ENCODE results near the gene SSH2. TPM values are rescaled to one million over a fixed set of nuclear protein-coding genes. Genes with fewer than 3 reads are reported as not detected.
"Not testable (repeated sequence)": the region's sequence is repeated elsewhere in the genome, so short reads cannot be mapped to it uniquely, and the experiment has no call there.

The SSH2 gene, protein sequence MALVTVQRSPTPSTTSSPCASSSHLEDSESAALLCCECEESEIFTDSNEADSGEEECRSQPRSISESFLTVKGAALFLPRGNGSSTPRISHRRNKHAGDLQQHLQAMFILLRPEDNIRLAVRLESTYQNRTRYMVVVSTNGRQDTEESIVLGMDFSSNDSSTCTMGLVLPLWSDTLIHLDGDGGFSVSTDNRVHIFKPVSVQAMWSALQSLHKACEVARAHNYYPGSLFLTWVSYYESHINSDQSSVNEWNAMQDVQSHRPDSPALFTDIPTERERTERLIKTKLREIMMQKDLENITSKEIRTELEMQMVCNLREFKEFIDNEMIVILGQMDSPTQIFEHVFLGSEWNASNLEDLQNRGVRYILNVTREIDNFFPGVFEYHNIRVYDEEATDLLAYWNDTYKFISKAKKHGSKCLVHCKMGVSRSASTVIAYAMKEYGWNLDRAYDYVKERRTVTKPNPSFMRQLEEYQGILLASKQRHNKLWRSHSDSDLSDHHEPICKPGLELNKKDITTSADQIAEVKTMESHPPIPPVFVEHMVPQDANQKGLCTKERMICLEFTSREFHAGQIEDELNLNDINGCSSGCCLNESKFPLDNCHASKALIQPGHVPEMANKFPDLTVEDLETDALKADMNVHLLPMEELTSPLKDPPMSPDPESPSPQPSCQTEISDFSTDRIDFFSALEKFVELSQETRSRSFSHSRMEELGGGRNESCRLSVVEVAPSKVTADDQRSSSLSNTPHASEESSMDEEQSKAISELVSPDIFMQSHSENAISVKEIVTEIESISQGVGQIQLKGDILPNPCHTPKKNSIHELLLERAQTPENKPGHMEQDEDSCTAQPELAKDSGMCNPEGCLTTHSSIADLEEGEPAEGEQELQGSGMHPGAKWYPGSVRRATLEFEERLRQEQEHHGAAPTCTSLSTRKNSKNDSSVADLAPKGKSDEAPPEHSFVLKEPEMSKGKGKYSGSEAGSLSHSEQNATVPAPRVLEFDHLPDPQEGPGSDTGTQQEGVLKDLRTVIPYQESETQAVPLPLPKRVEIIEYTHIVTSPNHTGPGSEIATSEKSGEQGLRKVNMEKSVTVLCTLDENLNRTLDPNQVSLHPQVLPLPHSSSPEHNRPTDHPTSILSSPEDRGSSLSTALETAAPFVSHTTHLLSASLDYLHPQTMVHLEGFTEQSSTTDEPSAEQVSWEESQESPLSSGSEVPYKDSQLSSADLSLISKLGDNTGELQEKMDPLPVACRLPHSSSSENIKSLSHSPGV (N-terminal part only)
- total RNA-seq, result 10 to 100 TPM; 12.4 to 80.9 (median 16.0) TPM

DNA sequence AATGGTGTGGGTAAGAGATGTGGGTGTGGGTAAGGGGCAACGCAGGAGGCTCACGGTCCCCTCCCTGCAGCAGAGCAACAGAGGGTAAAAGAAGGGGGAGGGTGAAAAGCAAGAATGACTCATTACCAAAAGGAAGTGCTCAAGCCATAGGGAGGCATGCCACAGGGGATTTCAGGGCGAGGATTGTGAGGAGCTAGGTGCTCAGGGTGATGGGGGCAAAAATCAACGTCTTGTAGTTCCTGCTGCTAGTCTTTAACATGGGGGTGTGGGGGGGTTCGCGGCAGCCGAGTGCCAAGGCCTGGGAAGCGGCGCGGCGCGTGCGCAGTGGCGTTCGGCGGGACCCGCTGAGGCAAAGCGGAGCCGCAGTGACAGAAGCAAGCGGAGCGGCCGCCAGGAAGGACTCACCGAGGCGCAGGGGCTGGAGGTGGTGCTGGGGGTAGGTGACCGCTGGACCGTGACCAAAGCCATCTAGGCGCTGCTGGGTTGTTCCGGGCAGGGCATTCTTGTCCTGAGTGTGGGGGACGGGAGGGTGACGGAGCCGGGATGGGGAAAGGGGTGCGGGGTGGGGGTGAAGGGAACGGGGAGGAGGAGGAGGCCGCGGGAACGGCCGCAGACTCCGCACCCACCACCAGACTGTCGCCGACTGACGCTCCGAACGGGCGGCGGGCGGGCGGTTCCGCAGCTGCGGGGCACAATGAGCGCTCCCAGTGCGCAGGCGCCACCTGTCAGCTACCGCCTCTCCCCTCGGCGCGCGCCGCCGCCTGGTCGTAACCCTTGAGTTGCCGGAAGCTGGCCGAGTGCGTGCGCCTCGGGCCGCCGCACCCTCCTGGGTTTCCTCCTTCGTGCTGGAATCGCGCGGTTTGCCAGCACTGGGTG is at the start of gene SSH2:
SSH2 (minus strand) TSS at position 696 of the 876 bp plus-strand sequence; CDS start at position 468, 228 bp downstream.
- ATAC-seq (replicated peaks in 6 of 8), result peak; percentile 74 to 82 (median 77)
- H3K27ac ChIP-seq, result peak within 1 kb of the TSS; percentile 81 to 89
- H3K4me1 ChIP-seq (replicated peaks in 1 of 2), result peaks cover 0 to 19% of the 10 kb centered on the region in 2 donors
- WGBS, 10 experiments, result 0% methylated on average over 1 to 3 of the region's 71 CpGs; no CpG with 5 or more reads in 5 of the 10 experiments
- in situ Hi-C loops (cut with MboI; ENCODE audit: low pct_unique_long_range_greater_than_20kb in 2 of 9, low sequenced_read_pairs in 9 of 9, unreplicated experiment in 9 of 9), result loop anchor here in 7 of 9 experiments (10.0 to 25.0 kb wide), 3 partner anchors 115 to 125 kb away; no protein-coding TSS in a partner anchor
- peak within 1 kb of the TSS; percentile 57 to 98 (median 89) for H3K4me3 ChIP-seq

DNA sequence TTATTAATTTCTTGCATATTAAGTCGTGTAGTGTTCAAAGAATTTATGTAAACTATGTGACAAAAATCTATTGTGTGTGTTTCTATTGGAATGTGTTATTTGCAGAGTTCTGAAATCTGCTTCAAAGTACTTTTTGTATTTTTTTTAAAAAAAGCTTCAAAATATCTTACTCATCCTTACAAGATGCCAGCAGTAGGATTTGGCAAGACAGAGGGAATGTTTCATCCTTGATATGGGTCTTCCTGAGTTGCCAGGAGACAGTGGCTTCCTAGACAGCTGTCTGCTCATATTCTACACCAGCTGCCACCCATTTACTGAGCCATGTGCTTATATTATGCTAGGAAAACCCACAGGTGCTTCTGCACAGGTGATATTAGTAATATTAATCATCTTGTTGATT is 47.8 kb upstream of the SSH2 start:
- Histone ChIP-seq H3K4me3 (no peak overlapping the region), H3K4me1 (replicated peaks in 1 of 2) (no peaks in the 10 kb centered on the region), H3K27ac (no peak overlapping the region)
- 0 to 100% (median 23%) methylated on average over 1 of the region's 1 CpG; no CpG with 5 or more reads in 2 of the 10 experiments for WGBS, 10 experiments
- ATAC-seq (replicated peaks in 6 of 8), result no peak
- in situ Hi-C loops (cut with MboI; ENCODE audit: low pct_unique_long_range_greater_than_20kb in 2 of 9, low sequenced_read_pairs in 9 of 9, unreplicated experiment in 9 of 9), result no loop called here

DNA sequence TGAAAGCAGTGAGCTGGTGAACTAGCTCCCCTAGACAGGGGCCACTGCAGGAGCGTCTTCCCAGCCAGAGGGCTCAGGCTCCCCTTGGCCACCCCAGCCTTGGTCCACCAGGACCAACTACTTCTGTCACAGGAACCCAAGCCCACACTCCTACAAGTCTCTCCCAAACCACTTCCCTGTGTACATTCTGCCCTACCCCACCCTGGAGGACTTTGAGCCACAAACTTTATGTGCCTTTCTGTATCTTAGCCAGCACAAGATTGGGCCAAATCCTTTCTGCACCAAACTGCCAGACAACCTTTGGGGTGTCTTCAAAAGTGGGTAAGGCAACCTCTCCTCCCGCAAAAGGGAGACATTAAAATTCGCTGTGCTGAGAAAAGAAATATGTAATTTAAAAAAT is 43.0 kb upstream of the SSH2 start:
- H3K4me3 ChIP-seq, result no peak overlapping the region
- in situ Hi-C loops (cut with MboI; ENCODE audit: low pct_unique_long_range_greater_than_20kb in 2 of 9, low sequenced_read_pairs in 9 of 9, unreplicated experiment in 9 of 9), result loop anchor here in 1 of 9 experiments (25.0 kb wide), 1 partner anchor 89 kb away; no protein-coding TSS in a partner anchor
- ATAC-seq (replicated peaks in 6 of 8), result no peak
- H3K27ac ChIP-seq, result no peak overlapping the region
- no peaks in the 10 kb centered on the region for H3K4me1 ChIP-seq (replicated peaks in 1 of 2)
- 78 to 100% (median 94%) methylated on average over 1 to 2 of the region's 3 CpGs; no CpG with 5 or more reads in 3 of the 10 experiments for WGBS, 10 experiments

DNA sequence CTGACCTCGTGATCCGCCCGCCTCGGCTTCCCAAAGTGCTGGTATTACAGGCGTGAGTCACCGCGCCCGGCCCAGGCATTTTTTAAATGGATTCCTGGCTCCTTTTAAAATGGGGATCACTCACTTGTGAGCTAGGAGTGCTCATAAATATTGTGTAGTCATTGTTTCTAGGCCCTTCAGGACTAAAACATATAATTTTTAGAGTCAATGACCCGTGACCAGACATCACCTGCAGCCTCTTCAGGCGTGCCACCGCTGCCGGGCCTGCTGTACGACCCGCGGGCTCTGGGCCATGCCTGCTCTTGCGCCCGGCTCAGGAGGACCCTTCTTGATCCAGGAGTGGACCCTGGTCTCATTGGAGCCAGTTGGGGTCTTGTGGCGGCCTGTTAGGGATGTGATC is 42.2 kb upstream of the SSH2 start:
- ATAC-seq (replicated peaks in 6 of 8), result no peak
- Histone ChIP-seq H3K27ac (no peak overlapping the region), H3K4me1 (replicated peaks in 1 of 2) (no peaks in the 10 kb centered on the region), H3K4me3 (no peak overlapping the region)
- in situ Hi-C loops (cut with MboI; ENCODE audit: low pct_unique_long_range_greater_than_20kb in 2 of 9, low sequenced_read_pairs in 9 of 9, unreplicated experiment in 9 of 9), result loop anchor here in 1 of 9 experiments (25.0 kb wide), 1 partner anchor 90 kb away; no protein-coding TSS in a partner anchor
- WGBS, 10 experiments, result 98 to 100% methylated on average over 1 to 10 of the region's 18 CpGs; no CpG with 5 or more reads in 8 of the 10 experiments

DNA sequence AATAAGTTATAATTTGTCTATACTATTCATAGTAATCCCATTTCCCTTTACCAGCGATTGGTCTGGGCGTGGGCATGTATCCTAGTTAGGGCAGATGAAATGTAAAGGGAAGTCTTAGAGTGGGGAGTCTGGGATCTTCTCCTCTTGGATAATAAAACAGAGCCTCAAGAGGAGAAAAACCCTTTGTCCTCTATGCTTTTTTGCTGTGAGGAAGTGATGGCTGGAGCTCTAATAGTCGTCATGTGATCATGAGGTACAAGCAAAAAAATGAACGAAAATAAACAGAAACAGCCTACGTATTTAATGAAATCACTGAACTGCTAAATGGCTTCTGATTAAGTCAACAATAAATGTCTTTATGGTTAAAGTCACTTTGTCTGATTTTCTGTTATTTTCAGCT is 38.2 kb upstream of the SSH2 start:
- ATAC-seq (replicated peaks in 6 of 8), result no peak
- Histone ChIP-seq H3K4me1 (replicated peaks in 1 of 2) (no peaks in the 10 kb centered on the region), H3K27ac (no peak overlapping the region), H3K4me3 (no peak overlapping the region)
- in situ Hi-C loops (cut with MboI; ENCODE audit: low pct_unique_long_range_greater_than_20kb in 2 of 9, low sequenced_read_pairs in 9 of 9, unreplicated experiment in 9 of 9), result loop anchor here in 1 of 9 experiments (25.0 kb wide), 1 partner anchor 94 kb away; no protein-coding TSS in a partner anchor
- 44 to 94% (median 85%) methylated on average over 1 to 5 of the region's 5 CpGs for WGBS, 10 experiments

DNA sequence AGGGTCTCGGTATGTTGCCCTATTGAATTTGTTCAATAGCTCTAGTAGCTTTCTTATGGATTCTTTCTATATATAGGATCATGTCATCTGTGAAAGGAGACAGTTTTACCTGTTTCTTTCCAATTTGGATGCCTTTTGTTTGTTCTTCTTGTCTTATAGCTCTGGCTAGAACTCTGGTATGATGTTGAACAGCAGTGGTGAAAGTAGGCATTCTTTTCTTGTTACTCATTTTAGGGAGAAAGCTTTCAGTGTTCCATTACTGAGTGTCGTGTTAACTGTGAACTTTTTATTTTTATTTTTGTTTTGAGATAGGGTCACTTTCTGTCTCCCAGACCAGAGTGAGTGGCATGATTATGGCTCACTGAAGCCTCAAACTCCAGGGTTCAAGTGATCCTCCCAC is 32.6 kb upstream of the SSH2 start:
- WGBS, 10 experiments, result 18 to 100% (median 73%) methylated on average over 1 to 2 of the region's 2 CpGs
- ATAC-seq (replicated peaks in 6 of 8), result no peak
- Histone ChIP-seq H3K4me3 (no peak overlapping the region), H3K4me1 (replicated peaks in 1 of 2) (no peaks in the 10 kb centered on the region), H3K27ac (no peak overlapping the region)
- in situ Hi-C loops (cut with MboI; ENCODE audit: low pct_unique_long_range_greater_than_20kb in 2 of 9, low sequenced_read_pairs in 9 of 9, unreplicated experiment in 9 of 9), result loop anchor here in 1 of 9 experiments (25.0 kb wide), 1 partner anchor 100 kb away; no protein-coding TSS in a partner anchor

DNA sequence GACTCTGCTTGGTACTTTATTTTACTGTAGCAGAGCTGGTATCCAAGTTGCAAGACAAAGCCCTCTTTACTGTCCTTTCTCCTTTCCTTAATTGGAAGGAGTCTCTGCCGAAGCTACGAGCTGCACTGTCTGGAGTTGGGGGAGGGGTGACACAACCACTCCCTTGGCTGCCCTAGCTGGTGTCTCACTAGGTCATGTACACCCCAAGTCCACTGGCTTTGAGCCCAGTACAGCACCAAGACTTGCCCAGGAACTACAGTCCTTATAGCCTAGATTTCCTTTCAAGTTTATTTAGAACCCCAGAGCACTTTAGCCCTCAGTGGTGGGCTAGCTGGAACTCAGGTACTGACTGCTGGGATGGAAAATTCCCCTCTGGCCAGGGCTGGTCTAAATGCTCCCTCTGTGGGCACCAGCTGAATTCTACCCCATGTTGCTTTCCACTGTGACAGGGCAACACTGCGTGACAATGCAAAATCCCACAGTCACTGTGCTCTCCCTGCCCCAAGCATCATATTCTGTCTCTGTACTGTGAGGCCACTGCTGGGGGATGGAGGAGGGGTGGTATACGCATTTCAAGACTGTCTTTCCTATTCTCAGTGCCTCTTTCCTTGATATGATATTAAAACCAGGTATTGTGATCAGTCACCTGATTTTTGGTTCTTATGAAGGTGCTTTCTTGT is 29.8 kb upstream of the SSH2 start:
- Histone ChIP-seq H3K4me3 (no peak overlapping the region), H3K4me1 (replicated peaks in 1 of 2) (no peaks in the 10 kb centered on the region), H3K27ac (no peak overlapping the region)
- in situ Hi-C loops (cut with MboI; ENCODE audit: low pct_unique_long_range_greater_than_20kb in 2 of 9, low sequenced_read_pairs in 9 of 9, unreplicated experiment in 9 of 9), result loop anchor here in 1 of 9 experiments (25.0 kb wide), 1 partner anchor 103 kb away; no protein-coding TSS in a partner anchor
- peak in 1 of 8 experiments; percentile 68 for ATAC-seq (replicated peaks in 6 of 8)
- 0 to 100% (median 67%) methylated on average over 1 to 3 of the region's 4 CpGs; no CpG with 5 or more reads in 2 of the 10 experiments for WGBS, 10 experiments

DNA sequence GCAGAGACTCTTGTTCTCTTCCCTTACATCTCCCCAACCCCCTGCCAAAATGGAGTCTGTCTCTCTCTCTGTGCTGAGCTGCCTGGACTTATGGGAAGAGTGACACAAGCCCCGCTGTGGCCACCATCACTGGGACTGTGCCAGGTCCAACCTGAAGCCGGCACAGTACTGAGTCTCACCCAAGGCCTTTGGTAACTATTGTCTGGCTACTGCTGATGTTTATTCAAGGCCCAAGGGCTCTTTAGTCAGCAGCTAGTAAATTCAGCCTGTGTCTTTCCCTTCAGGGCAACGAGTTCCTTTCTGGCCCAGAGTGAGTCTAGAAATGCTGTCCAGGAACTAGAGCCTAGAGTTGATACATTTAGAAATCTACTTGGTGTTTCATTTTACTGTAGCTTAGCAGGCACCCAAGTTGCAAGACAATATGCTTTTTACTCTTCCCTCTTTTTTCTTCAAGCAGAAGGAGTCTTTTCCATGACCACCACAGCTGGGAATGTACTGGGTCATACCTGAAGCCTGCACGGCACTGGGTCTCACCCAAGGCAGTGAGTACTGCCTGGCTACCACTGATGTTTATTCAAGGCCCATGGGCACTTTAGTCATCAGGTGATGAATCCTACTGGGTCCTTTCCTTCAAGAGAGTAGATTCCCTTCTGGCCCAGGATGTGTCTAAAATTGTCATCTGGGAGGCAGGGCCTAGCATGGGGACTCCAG is 29.1 kb upstream of the SSH2 start:
- Histone ChIP-seq H3K4me3 (no peak overlapping the region), H3K4me1 (replicated peaks in 1 of 2) (no peaks in the 10 kb centered on the region), H3K27ac (no peak overlapping the region)
- in situ Hi-C loops (cut with MboI; ENCODE audit: low pct_unique_long_range_greater_than_20kb in 2 of 9, low sequenced_read_pairs in 9 of 9, unreplicated experiment in 9 of 9), result loop anchor here in 1 of 9 experiments (25.0 kb wide), 1 partner anchor 103 kb away; no protein-coding TSS in a partner anchor
- ATAC-seq (replicated peaks in 6 of 8), result peak in 1 of 8 experiments; percentile 56
- WGBS, 10 experiments, result 31 to 79% (median 50%) methylated on average over 1 to 4 of the region's 4 CpGs; no CpG with 5 or more reads in 4 of the 10 experiments

DNA sequence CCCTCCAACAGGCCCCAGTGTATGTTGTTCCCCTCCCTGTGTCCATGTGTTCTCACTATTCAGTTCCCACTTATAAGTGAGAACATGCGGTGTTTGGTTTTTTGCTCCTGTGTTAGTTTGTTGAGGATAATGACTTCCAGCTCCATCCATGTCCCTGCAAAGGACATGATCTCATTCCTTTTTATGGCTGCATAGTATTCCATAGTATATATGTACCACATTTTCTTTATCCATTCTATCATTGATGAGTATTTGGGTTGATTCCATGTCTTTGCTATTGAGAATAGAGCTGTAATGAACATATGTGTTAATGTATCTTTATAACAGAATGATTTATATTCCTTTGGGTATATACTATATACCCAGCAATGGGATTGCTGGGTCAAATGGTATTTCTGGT is 27.5 kb upstream of the SSH2 start:
- in situ Hi-C loops (cut with MboI; ENCODE audit: low pct_unique_long_range_greater_than_20kb in 2 of 9, low sequenced_read_pairs in 9 of 9, unreplicated experiment in 9 of 9), result loop anchor here in 1 of 9 experiments (25.0 kb wide), 1 partner anchor 105 kb away; no protein-coding TSS in a partner anchor
- ATAC-seq (replicated peaks in 6 of 8), result not testable (repeated sequence)

DNA sequence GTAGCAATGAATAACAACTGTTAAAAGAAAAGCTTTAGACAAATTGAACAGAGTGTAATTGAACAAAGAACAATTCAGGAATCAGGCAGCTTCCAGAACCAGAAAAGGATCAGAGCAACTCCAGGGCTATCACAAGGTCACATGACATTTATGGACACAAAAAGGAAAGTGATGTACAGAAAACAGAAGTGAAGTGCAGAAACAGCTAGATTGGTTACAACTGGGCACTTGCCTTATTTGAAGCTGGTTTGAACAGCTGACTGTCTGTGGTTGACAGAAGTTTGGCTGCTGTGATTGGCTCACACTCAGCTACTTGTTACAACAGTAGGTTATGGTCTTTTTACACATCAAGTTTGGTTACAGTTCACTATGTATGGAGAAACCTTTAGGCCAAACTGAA is 26.2 kb upstream of the SSH2 start:
- Histone ChIP-seq H3K4me1 (replicated peaks in 1 of 2) (no peaks in the 10 kb centered on the region), H3K4me3 (no peak overlapping the region)

More for the DNA sequence above, 27.5 kb upstream of the SSH2 start:
- H3K4me1 ChIP-seq (replicated peaks in 1 of 2); H3K4me3 ChIP-seq; H3K27ac ChIP-seq: not testable (repeated sequence)
- WGBS, 10 experiments, result 100% methylated on average over 1 of the region's 1 CpG; no CpG with 5 or more reads in 8 of the 10 experiments

More for the DNA sequence above, 26.2 kb upstream of the SSH2 start:
- ATAC-seq (replicated peaks in 6 of 8), result no peak
- no peak overlapping the region for H3K27ac ChIP-seq
- in situ Hi-C loops (cut with MboI; ENCODE audit: low pct_unique_long_range_greater_than_20kb in 2 of 9, low sequenced_read_pairs in 9 of 9, unreplicated experiment in 9 of 9), result loop anchor here in 1 of 9 experiments (25.0 kb wide), 1 partner anchor 106 kb away; no protein-coding TSS in a partner anchor

Data from motor neuron (in vitro differentiated cells).